Measurements from ENCODE around the gene MCF2L.
"Not testable (repeated sequence)": the region's sequence is repeated elsewhere in the genome, so short reads cannot be mapped to it uniquely, and the experiment has no call there.

The MCF2L gene

DNA sequence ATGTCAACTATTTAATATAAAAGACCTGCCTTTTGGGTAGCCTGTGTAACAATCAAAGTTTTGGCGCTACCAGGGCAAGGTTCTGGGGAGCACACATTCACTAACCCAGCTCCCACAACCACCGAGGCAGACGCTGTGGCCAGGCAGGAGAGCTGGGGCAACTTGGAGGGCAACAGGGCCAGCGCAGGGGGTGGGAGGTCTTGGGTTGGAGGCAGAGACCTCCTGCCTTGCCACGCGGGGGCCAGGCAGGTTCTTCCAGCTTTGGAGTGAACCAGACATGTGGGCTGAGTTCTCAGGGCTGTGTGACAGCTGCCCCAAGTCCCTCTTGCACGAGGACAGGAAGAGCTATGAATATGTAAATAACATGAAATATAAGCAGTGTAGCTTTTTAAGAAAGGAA, 30.3 kb upstream of the MCF2L start:
- Histone ChIP-seq H3K36me3 (ENCODE audit: control insufficient read depth, insufficient read depth, low read length) (no peaks in the 10 kb centered on the region), H3K9ac (no peak overlapping the region), H3K27me3 (ENCODE audit: control insufficient read depth, insufficient read depth, low read length) (no peaks in the 10 kb centered on the region), H3K79me2 (no peaks in the 10 kb centered on the region), H3K4me1 (no peaks in the 10 kb centered on the region), H3K4me3 (ENCODE audit: low read depth, low read length) (no peak overlapping the region), H3K27ac (no peak overlapping the region), H3K9me3 (ENCODE audit: control insufficient read depth, low read length) (no peaks in the 10 kb centered on the region), H3K4me2 (ENCODE audit: low read length) (no peak overlapping the region), H2AFZ (no peak overlapping the region)
- TF ChIP-seq, protein P1, sequence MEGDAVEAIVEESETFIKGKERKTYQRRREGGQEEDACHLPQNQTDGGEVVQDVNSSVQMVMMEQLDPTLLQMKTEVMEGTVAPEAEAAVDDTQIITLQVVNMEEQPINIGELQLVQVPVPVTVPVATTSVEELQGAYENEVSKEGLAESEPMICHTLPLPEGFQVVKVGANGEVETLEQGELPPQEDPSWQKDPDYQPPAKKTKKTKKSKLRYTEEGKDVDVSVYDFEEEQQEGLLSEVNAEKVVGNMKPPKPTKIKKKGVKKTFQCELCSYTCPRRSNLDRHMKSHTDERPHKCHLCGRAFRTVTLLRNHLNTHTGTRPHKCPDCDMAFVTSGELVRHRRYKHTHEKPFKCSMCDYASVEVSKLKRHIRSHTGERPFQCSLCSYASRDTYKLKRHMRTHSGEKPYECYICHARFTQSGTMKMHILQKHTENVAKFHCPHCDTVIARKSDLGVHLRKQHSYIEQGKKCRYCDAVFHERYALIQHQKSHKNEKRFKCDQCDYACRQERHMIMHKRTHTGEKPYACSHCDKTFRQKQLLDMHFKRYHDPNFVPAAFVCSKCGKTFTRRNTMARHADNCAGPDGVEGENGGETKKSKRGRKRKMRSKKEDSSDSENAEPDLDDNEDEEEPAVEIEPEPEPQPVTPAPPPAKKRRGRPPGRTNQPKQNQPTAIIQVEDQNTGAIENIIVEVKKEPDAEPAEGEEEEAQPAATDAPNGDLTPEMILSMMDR (IDR thresholded peaks at IDR 0.05): no peak

DNA sequence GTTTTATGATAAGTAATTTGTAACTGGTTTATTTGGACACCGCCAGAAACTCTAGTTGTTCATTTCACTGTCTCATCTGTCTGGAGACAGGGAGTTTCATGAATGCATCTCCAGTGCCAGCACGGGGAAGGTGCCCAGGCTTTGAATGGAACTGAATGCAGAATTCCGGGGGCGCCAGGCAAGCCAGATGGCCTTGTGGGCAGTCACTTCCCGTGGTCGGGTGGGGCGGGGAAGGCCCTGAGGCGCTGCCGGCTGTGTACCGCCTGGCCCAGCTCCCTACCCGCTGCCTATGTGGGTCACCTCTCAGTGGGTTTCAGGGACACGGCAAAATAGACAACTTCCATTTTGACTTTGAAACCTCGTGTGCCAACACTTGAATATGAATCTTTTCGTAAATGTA, 28.8 kb upstream of the MCF2L start:
- Histone ChIP-seq H2AFZ (no peak overlapping the region), H3K9ac (no peak overlapping the region), H3K4me1 (no peaks in the 10 kb centered on the region), H3K4me3 (ENCODE audit: low read depth, low read length) (no peak overlapping the region), H3K27me3 (ENCODE audit: control insufficient read depth, insufficient read depth, low read length) (no peaks in the 10 kb centered on the region), H3K27ac (no peak overlapping the region), H3K36me3 (ENCODE audit: control insufficient read depth, insufficient read depth, low read length) (no peaks in the 10 kb centered on the region), H3K9me3 (ENCODE audit: control insufficient read depth, low read length) (no peaks in the 10 kb centered on the region), H3K79me2 (no peaks in the 10 kb centered on the region), H3K4me2 (ENCODE audit: low read length) (no peak overlapping the region)
- TF ChIP-seq, protein P1 (IDR thresholded peaks at IDR 0.05): no peak

DNA sequence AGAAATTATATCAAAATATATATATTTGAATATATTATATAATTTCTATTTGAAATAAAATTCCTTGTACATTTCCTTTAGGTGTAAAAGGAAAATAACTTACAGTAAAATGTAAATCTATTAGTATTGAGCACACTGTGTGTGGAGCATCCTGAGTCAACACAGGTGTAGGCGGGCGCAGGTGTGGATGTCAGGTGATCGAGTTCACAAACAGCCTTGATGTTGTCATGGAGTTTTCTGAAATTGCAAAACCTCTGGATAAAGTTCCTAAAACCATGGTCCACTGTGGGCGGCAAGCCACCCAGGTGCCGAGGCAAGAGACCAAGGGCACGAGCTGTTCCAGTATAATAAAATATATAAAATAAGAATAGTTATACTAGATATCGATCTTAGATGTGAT, 27.7 kb upstream of the MCF2L start:
- Histone ChIP-seq H3K79me2 (no peaks in the 10 kb centered on the region), H3K4me2 (ENCODE audit: low read length) (no peak overlapping the region), H3K9ac (no peak overlapping the region), H3K9me3 (ENCODE audit: control insufficient read depth, low read length) (no peaks in the 10 kb centered on the region), H3K36me3 (ENCODE audit: control insufficient read depth, insufficient read depth, low read length) (no peaks in the 10 kb centered on the region), H3K27me3 (ENCODE audit: control insufficient read depth, insufficient read depth, low read length) (no peaks in the 10 kb centered on the region), H2AFZ (no peak overlapping the region), H3K4me1 (no peaks in the 10 kb centered on the region), H3K27ac (no peak overlapping the region), H3K4me3 (ENCODE audit: low read depth, low read length) (no peak overlapping the region)
- TF ChIP-seq, protein P1 (IDR thresholded peaks at IDR 0.05): no peak

DNA sequence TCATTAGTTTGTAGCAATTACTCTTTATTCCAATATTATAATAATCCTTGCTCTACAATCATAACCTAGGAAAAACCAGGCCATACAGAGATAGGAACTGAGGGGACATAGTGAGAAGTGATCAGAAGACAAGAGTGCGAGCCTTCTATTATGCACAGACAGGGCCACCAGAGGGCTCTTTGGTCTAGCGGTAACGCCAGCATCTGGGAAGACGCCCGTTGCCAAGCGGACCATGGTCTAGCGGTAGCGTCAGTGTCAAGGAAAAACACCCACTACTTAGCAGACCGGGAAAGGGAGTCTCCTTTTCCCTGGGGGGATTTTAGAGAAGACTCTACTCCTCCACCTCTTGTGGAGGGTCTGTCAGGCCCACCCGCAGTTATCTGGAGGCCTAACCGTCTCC, 27.2 kb upstream of the MCF2L start:
- H3K36me3 ChIP-seq (ENCODE audit: control insufficient read depth, insufficient read depth, low read length); H3K27me3 ChIP-seq (ENCODE audit: control insufficient read depth, insufficient read depth, low read length); H2AFZ ChIP-seq; H3K4me2 ChIP-seq (ENCODE audit: low read length); H3K9me3 ChIP-seq (ENCODE audit: control insufficient read depth, low read length); H3K9ac ChIP-seq; H3K79me2 ChIP-seq; H3K27ac ChIP-seq; H3K4me3 ChIP-seq (ENCODE audit: low read depth, low read length); H3K4me1 ChIP-seq: not testable (repeated sequence)

DNA sequence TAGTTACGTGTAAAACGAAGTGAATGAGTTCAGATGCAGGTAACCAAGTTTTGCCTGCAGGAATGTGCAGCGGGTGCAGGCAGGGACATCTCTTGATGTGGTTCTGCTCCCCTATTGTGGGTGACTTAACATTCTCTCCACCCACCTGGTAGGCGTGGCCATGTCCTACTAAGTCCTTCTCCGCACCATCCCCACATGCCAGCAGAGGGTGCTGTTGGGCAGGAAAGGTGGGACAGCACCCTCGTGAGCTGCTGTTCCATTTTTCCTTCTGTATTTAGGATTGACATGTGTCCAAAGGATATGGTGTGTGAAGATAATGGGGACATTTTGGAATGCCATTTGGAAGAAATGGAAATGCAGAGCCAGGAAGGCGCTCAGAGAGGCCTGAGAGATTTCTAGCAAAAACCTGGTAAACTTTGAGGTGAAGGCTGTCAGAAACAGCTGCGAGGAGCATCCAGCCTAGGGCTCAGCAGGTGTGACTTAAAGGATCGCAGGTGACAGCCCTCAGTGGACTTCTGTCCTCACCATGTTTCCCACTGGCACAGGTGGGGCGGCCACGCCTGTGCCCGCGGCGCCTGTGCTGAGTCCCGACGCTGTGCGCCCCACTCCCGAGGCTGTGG, 26.2 kb upstream of the MCF2L start:
- TF ChIP-seq, protein P1 (IDR thresholded peaks at IDR 0.05): peak; percentile 93
- Histone ChIP-seq H3K27me3 (ENCODE audit: control insufficient read depth, insufficient read depth, low read length) (no peaks in the 10 kb centered on the region), H3K4me2 (ENCODE audit: low read length) (peak overlapping the region; percentile 95), H3K4me1 (no peaks in the 10 kb centered on the region), H3K9me3 (ENCODE audit: control insufficient read depth, low read length) (no peaks in the 10 kb centered on the region), H3K4me3 (ENCODE audit: low read depth, low read length) (peak overlapping the region; percentile 37), H3K9ac (no peak overlapping the region), H3K27ac (no peak overlapping the region), H2AFZ (peak overlapping the region; percentile 87), H3K79me2 (no peaks in the 10 kb centered on the region), H3K36me3 (ENCODE audit: control insufficient read depth, insufficient read depth, low read length) (no peaks in the 10 kb centered on the region)

All from parathyroid adenoma (tissue), 2 donors.